Activated gamma-delta T cell treated with anti-CD3 and anti-CD28 coated beads, Interleukin-2, amount 50 U/mL, for 16 hours (primary cell): ENCODE data around the gene TUBB2B.
"Not testable (repeated sequence)": the region's sequence is repeated elsewhere in the genome, so short reads cannot be mapped to it uniquely, and the experiment has no call there.

ENCODE experiments used
- DNase-seq: peaks from one replicate; pipeline ENCODE4 v3.0.0-alpha.2; 2020; ENCODE audit warnings: low read depth

Gene TUBB2B

GRCh38 chr6:3209114-3210023 is 18.1 kb downstream of the TUBB2B start:
- DNase-seq: no peak

- no peak for DNase-seq
Observed at GRCh38 chr6:3208775-3209113, 18.7 kb downstream of the TUBB2B start.

GRCh38 chr6:3208098-3208774 is 19.2 kb downstream of the TUBB2B start:
- no peak for DNase-seq

GRCh38 chr6:3206339-3207015 is 21.0 kb downstream of the TUBB2B start:
- DNase-seq: no peak

GRCh38 chr6:3205913-3206312 is 21.5 kb downstream of the TUBB2B start:
- DNase-seq: no peak

DNA sequence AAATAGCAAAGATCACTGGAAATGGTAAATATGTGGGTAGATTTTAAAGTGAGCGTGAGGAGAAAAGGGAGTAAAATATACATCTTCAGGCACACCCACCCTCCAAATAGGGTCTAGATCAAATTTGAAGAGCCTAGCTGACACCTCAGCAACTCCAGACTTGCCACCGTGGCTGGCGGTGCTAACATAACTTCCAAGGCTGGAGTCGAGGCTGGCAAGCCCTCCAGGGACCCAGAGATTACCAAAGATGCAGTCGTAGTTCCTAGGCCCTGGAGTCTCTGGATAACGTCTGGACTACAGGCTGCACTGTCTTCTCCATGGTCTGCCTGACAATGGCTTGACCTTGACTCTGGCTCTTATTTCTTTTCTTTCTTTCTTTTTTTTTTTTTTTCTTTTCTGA is 22.5 kb downstream of the TUBB2B start:
- DNase-seq: no peak

DNA sequence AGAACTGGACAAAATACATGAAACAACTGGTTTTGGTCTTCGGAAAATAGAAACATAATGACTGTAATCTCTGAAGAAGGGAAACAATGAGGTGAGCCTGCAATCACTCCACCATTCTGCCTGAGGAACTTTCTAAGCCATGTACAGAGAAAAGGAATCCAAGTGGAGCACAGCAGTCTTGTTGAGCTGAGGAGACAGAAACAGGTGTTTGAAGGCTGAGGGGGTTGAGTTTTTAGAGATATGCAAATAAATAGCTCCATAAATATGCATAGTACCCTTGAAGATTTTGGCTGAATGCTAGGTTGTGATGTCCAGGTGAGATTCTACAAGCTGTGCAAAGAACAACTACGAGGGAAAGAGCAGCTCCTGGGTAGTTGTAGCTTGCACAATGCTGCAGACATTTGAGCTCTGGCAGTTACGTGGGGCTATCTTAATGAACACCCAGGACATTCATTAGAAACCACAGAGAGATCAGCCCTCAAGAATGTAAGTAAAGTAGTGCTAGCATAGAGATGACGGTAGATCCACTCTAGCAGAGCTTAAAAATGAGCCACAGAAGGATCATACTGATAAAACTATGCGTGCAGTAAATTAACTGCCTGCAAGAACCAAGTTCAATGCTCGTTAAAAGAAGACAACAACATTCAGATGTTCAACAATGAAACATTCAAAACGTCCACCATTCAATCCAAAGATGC is 24.3 kb downstream of the TUBB2B start:
- no peak for DNase-seq

DNA sequence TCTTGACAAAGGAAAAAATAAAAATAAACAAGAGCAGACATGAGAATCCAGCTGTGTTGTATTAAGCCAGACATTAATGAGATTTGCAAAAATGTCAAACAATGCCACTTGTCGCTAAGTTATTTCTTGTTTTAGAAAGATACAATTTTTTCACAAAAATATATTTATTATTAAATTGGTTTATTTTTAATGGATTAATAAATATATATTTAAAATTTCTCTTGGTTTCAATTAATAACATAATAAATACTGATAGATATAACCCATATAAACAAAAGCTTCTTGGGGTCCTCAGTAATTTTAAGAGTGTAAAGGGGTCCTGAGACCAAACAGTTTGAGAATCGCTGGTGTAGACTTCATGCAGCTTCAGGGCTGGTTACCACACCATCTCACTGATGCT is 26.1 kb downstream of the TUBB2B start:
- no peak for DNase-seq

GRCh38 chr6:3200682-3201081 is 26.8 kb downstream of the TUBB2B start:
- no peak for DNase-seq

DNA sequence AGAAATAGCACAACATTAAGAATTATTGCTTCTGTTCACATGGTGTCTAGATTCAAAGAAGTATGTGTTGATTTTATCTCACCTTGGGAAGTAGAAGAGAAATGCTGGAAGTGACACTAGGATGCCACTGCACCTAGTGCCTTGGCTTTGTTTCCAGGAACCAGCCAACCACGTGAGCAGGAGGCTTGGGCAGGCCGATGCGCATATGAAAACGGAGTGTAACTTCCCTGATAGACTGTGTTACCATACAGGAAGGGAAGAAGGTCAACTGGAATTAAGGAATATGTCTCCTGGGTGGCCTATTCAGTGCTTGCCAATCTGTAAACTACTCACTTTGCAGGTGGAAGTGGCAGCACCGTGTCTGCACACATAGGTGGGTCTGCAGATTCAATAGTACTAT is 28.1 kb downstream of the TUBB2B start:
- DNase-seq: no peak

DNA sequence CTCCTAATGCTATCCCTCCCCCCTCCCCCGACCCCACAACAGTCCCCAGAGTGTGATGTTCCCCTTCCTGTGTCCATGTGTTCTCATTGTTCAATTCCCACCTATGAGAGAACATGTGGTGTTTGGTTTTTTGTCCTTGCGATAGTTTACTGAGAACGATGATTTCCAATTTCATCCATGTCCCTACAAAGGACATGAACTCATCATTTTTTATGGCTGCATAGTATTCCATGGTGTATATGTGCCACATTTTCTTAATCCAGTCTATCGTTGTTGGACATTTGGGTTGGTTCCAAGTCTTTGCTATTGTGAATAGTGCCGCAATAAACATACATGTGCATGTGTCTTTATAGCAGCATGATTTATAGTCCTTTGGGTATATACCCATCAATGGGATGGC is 29.7 kb downstream of the TUBB2B start:
- DNase-seq: not testable (repeated sequence)

- DNase-seq: no peak
Observed at GRCh38 chr6:3196770-3197169, 30.7 kb downstream of the TUBB2B start.

- no peak for DNase-seq
Observed at GRCh38 chr6:3195695-3196497, 31.6 kb downstream of the TUBB2B start.

- no peak for DNase-seq
Observed at GRCh38 chr6:3195420-3195694, 32.1 kb downstream of the TUBB2B start.

GRCh38 chr6:3194535-3195419 is 32.7 kb downstream of the TUBB2B start:
- no peak for DNase-seq

DNA sequence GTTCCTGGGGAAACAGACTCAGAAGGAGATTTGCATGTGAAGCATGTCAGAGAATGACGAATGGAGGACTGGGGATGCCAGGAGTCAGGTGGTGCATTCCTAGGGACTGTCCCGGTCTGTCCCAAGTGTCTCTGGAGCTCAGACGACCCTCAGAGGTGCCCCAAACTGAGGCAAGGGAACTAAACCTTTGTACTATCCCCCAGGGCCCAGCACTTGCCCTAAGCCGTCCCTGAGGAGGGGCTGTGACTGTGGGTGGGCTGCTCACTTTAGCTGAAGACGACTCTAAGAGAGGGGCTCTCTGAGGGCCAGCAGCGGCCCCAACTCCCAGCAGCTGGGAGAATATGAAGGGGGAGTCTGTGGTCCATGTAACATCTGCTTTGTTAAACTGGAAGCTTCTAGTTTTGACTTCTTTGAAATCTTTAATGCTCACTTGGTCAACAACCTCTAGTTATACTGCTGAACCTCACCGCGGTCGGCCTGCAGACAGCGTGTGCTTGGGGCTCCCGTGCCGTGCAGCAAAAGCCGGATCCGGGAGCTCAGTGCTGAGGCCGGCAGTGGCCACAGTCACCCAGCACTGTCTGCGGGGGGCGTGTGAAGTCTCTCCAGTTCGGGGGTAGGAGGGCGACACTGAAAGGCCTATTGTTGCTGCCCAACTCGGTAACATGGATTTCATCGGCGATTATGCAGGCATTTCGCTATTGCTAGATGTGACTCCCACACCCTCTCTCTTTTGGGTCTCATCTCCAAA is 34.2 kb downstream of the TUBB2B start:
- no peak for DNase-seq

- DNase-seq: no peak
Observed at GRCh38 chr6:3190779-3191178, 36.7 kb downstream of the TUBB2B start.

GRCh38 chr6:3190056-3190455 is 37.4 kb downstream of the TUBB2B start:
- DNase-seq: no peak

GRCh38 chr6:3189192-3189591 is 38.3 kb downstream of the TUBB2B start:
- DNase-seq: not testable (repeated sequence)

- no peak for DNase-seq
Observed at GRCh38 chr6:3188262-3188661, 39.2 kb downstream of the TUBB2B start.
